ENCODE data around the gene PEX6. TPM values are rescaled to one million over a fixed set of nuclear protein-coding genes. Genes with fewer than 3 reads are reported as not detected.

The PEX6 gene
- total and polyA plus RNA-seq, 2 donors from 2014 or later: 18.0 to 22.6 TPM

DNA sequence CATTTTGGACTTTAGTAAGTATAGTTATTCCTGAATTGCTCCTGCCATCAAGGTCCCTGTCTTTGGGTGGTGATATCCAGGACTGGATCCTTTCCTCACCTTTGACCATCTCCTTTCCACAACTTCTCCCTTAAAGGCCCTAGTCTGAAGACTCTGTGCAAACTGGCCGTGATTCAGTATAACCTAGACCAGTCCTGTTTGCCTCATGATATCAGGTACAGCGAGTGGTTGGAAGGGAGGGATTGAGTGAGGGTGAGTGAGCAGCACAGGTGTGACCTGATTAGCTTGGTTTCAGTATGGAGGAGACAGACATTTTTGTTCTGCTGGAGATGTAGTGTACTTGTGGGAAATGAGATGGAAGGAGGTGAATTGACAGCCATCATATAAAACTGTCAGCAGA lies 40.2 kb upstream of the PEX6 start:
- intact Hi-C loops (cut with DNase I): no loop called here
- no peaks in the 10 kb centered on the region for H3K9me3 ChIP-seq (ENCODE audit: control insufficient read depth in 2 of 3, insufficient read depth in 1 of 3, low read length in 3 of 3)
- H3K9ac ChIP-seq (ENCODE audit: low read length in 3 of 3): no peak overlapping the region
- H3K4me1 ChIP-seq (ENCODE audit: control insufficient read depth in 2 of 3, insufficient read depth in 2 of 3, low read depth in 1 of 3, low read length in 3 of 3): peaks cover 0 to 21% (median 20%) of the 10 kb centered on the region in 3 donors
- H3K27ac ChIP-seq (ENCODE audit: low read depth in 2 of 2, low read length in 2 of 2): no peak overlapping the region
- H3K4me3 ChIP-seq (ENCODE audit: low read length in 3 of 3): no peak overlapping the region
- no peak for DNase-seq
- H3K36me3 ChIP-seq (ENCODE audit: control insufficient read depth in 2 of 3, insufficient read depth in 3 of 3, low read length in 3 of 3): peaks cover 5 to 15% (median 14%) of the 10 kb centered on the region in 3 donors
- no peaks in the 10 kb centered on the region for H3K27me3 ChIP-seq (ENCODE audit: control insufficient read depth, insufficient read depth, low read length)
- no peak for FAIRE-seq
- TF ChIP-seq, protein P1, sequence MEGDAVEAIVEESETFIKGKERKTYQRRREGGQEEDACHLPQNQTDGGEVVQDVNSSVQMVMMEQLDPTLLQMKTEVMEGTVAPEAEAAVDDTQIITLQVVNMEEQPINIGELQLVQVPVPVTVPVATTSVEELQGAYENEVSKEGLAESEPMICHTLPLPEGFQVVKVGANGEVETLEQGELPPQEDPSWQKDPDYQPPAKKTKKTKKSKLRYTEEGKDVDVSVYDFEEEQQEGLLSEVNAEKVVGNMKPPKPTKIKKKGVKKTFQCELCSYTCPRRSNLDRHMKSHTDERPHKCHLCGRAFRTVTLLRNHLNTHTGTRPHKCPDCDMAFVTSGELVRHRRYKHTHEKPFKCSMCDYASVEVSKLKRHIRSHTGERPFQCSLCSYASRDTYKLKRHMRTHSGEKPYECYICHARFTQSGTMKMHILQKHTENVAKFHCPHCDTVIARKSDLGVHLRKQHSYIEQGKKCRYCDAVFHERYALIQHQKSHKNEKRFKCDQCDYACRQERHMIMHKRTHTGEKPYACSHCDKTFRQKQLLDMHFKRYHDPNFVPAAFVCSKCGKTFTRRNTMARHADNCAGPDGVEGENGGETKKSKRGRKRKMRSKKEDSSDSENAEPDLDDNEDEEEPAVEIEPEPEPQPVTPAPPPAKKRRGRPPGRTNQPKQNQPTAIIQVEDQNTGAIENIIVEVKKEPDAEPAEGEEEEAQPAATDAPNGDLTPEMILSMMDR (IDR thresholded peaks at IDR 0.05; ENCODE audit: borderline replicate concordance, extremely low read depth, insufficient read depth): no peak

DNA sequence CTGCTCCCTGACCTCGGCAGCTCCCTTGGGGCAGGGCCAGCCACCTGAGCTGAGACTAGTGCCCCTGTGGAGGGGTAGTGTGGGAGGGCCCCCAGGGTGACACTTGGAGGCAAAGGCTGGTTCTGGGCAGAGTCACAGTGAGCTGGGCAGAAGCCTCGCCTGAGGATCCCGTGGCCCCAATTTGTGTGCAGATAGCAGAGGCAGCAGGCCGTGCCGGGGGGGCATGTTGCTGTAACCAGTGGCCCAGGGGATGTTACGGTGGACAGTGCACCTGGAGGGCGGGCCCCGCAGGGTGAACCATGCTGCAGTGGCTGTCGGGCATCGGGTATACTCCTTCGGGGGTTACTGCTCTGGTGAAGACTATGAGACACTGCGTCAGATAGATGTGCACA lies 38.0 kb upstream of the PEX6 start:
- Histone ChIP-seq H3K36me3 (ENCODE audit: control insufficient read depth in 2 of 3, insufficient read depth in 3 of 3, low read length in 3 of 3) (peaks cover 5 to 14% (median 12%) of the 10 kb centered on the region in 3 donors), H3K4me3 (ENCODE audit: low read length in 3 of 3) (no peak overlapping the region), H3K9ac (ENCODE audit: low read length in 3 of 3) (no peak overlapping the region), H3K27me3 (ENCODE audit: control insufficient read depth, insufficient read depth, low read length) (no peaks in the 10 kb centered on the region), H3K27ac (ENCODE audit: low read depth in 2 of 2, low read length in 2 of 2) (no peak overlapping the region), H3K4me1 (ENCODE audit: control insufficient read depth in 2 of 3, insufficient read depth in 2 of 3, low read depth in 1 of 3, low read length in 3 of 3) (peaks cover 2 to 26% (median 24%) of the 10 kb centered on the region in 3 donors), H3K9me3 (ENCODE audit: control insufficient read depth in 2 of 3, insufficient read depth in 1 of 3, low read length in 3 of 3) (no peaks in the 10 kb centered on the region)
- TF ChIP-seq, protein P1 (IDR thresholded peaks at IDR 0.05; ENCODE audit: borderline replicate concordance, extremely low read depth, insufficient read depth): no peak
- intact Hi-C loops (cut with DNase I): no loop called here
- DNase-seq (no peak), FAIRE-seq (no peak)

DNA sequence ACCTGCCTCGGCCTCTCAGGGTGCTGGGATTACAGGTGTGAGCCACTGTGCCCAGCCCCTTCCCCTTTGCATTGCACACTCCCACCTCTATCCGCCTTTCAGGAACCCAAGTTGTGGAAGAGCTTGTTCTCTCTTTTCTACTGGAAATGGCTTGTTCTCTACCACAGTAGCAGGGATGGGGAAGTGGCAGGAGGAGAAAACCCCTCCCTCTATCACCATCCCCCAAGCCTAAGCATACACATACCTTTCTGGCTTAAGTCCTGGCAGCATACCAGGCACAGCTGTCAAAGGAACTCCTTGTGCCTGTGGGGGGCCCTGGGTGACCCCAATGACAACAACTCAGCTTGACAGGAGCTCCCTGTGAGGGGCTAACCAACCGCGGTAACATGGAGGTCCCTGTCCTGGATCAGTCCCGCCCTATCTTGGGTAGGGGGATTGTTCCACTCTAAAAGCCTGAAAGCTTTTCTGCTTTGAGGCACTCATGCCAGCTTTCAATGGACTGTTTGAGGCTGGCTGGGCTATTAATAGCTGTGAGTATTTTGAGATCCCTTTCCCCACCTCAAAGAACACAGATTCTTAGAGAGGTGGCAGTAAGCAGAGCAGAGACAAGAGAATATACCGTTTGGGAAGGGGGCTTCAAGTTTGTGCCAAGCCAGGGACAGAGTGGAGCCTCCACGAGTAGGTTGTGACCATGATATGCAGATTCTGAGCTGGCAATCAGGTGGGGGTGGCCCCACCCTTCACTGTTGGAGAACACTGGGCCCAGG lies 37.4 kb upstream of the PEX6 start:
- TF ChIP-seq, protein P1 (IDR thresholded peaks at IDR 0.05; ENCODE audit: borderline replicate concordance, extremely low read depth, insufficient read depth): no peak
- no peak for DNase-seq
- no peaks in the 10 kb centered on the region for H3K9me3 ChIP-seq (ENCODE audit: control insufficient read depth in 2 of 3, insufficient read depth in 1 of 3, low read length in 3 of 3)
- no peak overlapping the region for H3K9ac ChIP-seq (ENCODE audit: low read length in 3 of 3)
- no peak overlapping the region for H3K27ac ChIP-seq (ENCODE audit: low read depth in 2 of 2, low read length in 2 of 2)
- H3K27me3 ChIP-seq (ENCODE audit: control insufficient read depth, insufficient read depth, low read length): no peaks in the 10 kb centered on the region
- H3K36me3 ChIP-seq (ENCODE audit: control insufficient read depth in 2 of 3, insufficient read depth in 3 of 3, low read length in 3 of 3): peaks cover 7 to 18% (median 15%) of the 10 kb centered on the region in 3 donors
- FAIRE-seq: no peak
- intact Hi-C loops (cut with DNase I): no loop called here
- H3K4me3 ChIP-seq (ENCODE audit: low read length in 3 of 3): no peak overlapping the region
- H3K4me1 ChIP-seq (ENCODE audit: control insufficient read depth in 2 of 3, insufficient read depth in 2 of 3, low read depth in 1 of 3, low read length in 3 of 3): peaks cover 2 to 26% (median 24%) of the 10 kb centered on the region in 3 donors
